IMR-90 (cell line): Measurements from ENCODE around the gene FTSJ3. TPM values are rescaled to one million over a fixed set of nuclear protein-coding genes. Genes with fewer than 3 reads are reported as not detected.

Experiments used
- ATAC-seq: fragments of 200-7000 bp; cut with Tn5 transposase; 2 replicates; pipeline ENCODE4 v1.9.1; 2020; ENCODE audit warnings: low read depth, mild to moderate bottlenecking, moderate library complexity
- BruUV-seq: library from RNA; stranded (reverse); fragments of 400-500 nt; replicated peaks from 2 replicates; lab custom pipeline; 2021; lab: Mats Ljungman, UMichigan
- CTCF ChIA-PET: fragments of 300-600 bp; formaldehyde crosslinking; extraction: SDS; loops from one replicate; lab custom pipeline; 2021; ENCODE audit warnings: antibody characterized with exemption; lab: Yijun Ruan, JAX
- POLR2A ChIA-PET: fragments of 300-600 bp; sonication (Branson Sonifier 250); formaldehyde crosslinking; loops from one replicate; lab custom pipeline; 2022; ENCODE audit warnings: antibody characterized with exemption; ENCODE audit not compliant: unreplicated experiment; lab: Charles Lee
- DNase-seq: peaks from one replicate; pipeline ENCODE4 v3.0.0; 2013
- H2AFZ ChIP-seq: replicated peaks from 2 replicates; pipeline ENCODE3; 2013; ENCODE audit warnings: low read length, mild to moderate bottlenecking; ENCODE audit not compliant: poor library complexity
- H2AK5ac ChIP-seq: 2 replicates; pipeline ENCODE4 v1.6.1; 2013; ENCODE audit warnings: low read depth, low read length, inconsistent platforms
- H2AK9ac ChIP-seq: replicated peaks from 2 replicates; pipeline ENCODE3; 2013; ENCODE audit warnings: mild to moderate bottlenecking, low read depth, low read length, moderate library complexity; ENCODE audit not compliant: poor library complexity
- H2BK120ac ChIP-seq: 2 replicates; pipeline ENCODE4 v1.6.1; 2013; ENCODE audit warnings: low read depth, low read length, inconsistent platforms
- H2BK15ac ChIP-seq: 3 replicates; pipeline ENCODE4 v1.6.1; 2013; ENCODE audit warnings: low read depth, low read length, inconsistent platforms
- H2BK20ac ChIP-seq: 2 replicates; pipeline ENCODE4 v1.6.1; 2013; ENCODE audit warnings: low read depth, mild to moderate bottlenecking, inconsistent platforms, low read length, moderate library complexity
- H2BK5ac ChIP-seq: 2 replicates; pipeline ENCODE4 v1.6.1; 2013; ENCODE audit warnings: mild to moderate bottlenecking, low read depth, low read length, inconsistent platforms; ENCODE audit not compliant: poor library complexity, severe bottlenecking
- H3K14ac ChIP-seq: replicated peaks from 2 replicates; pipeline ENCODE4 v1.6.1; 2013; ENCODE audit warnings: low read depth, low read length, inconsistent platforms
- H3K18ac ChIP-seq: 2 replicates; pipeline ENCODE4 v1.6.1; 2013; ENCODE audit warnings: low read depth, low read length, control low read depth
- H3K23ac ChIP-seq: 2 replicates; pipeline ENCODE4 v1.6.1; 2013; ENCODE audit warnings: low read depth, low read length, inconsistent platforms
- H3K27ac ChIP-seq: 2 replicates; pipeline ENCODE4 v1.5.1; 2013; ENCODE audit warnings: mild to moderate bottlenecking, control low read depth, low read length; ENCODE audit not compliant: insufficient read depth
- H3K27me3 ChIP-seq: 2 replicates; pipeline ENCODE4 v1.6.1; 2013; ENCODE audit warnings: low read length; ENCODE audit not compliant: control insufficient read depth, insufficient read depth
- H3K36me3 ChIP-seq: 2 replicates; pipeline ENCODE4 v1.6.1; 2013; ENCODE audit warnings: low read length, mixed read lengths; ENCODE audit not compliant: control insufficient read depth, insufficient read depth
- H3K4ac ChIP-seq: 2 replicates; pipeline ENCODE4 v1.6.1; 2013; ENCODE audit warnings: low read depth, low read length, inconsistent platforms
- H3K4me1 ChIP-seq: 2 replicates; pipeline ENCODE4 v1.6.1; 2013; ENCODE audit warnings: low read length, mixed read lengths; ENCODE audit not compliant: control insufficient read depth, insufficient read depth
- H3K4me2 ChIP-seq: 2 replicates; pipeline ENCODE4 v1.6.1; 2013; ENCODE audit warnings: low read depth, mild to moderate bottlenecking, control low read depth, low read length, moderate library complexity
- H3K4me3 ChIP-seq: 2 replicates; pipeline ENCODE4 v1.5.1; 2013; ENCODE audit warnings: low read depth, mild to moderate bottlenecking, control low read depth, low read length, moderate library complexity; ENCODE audit not compliant: insufficient read depth
- H3K56ac ChIP-seq: 2 replicates; pipeline ENCODE4 v1.6.1; 2013; ENCODE audit warnings: low read length, inconsistent platforms; ENCODE audit not compliant: insufficient read depth; ENCODE audit errors: extremely low read depth
- H3K79me1 ChIP-seq, 2 experiments: 2 replicates each; pipeline ENCODE4 v1.6.1; 2013; ENCODE audit warnings: low read length in 2 of 2, inconsistent platforms in 1 of 2, low read depth in 1 of 2
- H3K9ac ChIP-seq: 2 replicates; pipeline ENCODE4 v1.6.1; 2013; ENCODE audit warnings: low read depth, low read length, control low read depth
- H3K9me1 ChIP-seq: 2 replicates; pipeline ENCODE4 v1.6.1; 2013; ENCODE audit warnings: low read length, inconsistent platforms; ENCODE audit not compliant: insufficient read depth
- H3K9me3 ChIP-seq: 2 replicates; pipeline ENCODE4 v1.6.1; 2013; ENCODE audit warnings: low read length; ENCODE audit not compliant: control insufficient read depth, insufficient read depth
- H4K20me1 ChIP-seq: 2 replicates; pipeline ENCODE4 v1.6.1; 2013; ENCODE audit warnings: low read length, inconsistent platforms; ENCODE audit not compliant: insufficient read depth
- H4K5ac ChIP-seq: 2 replicates; pipeline ENCODE4 v1.6.1; 2013; ENCODE audit warnings: mild to moderate bottlenecking, low read depth, low read length, control low read depth
- H4K8ac ChIP-seq, 2 experiments: 2 replicates each; pipeline ENCODE4 v1.6.1; 2013; ENCODE audit warnings: low read depth in 2 of 2, low read length in 2 of 2, control low read depth in 1 of 2, inconsistent platforms in 1 of 2
- H4K91ac ChIP-seq: 2 replicates; pipeline ENCODE4 v1.6.1; 2013; ENCODE audit warnings: low read depth, low read length, inconsistent platforms; ENCODE audit not compliant: insufficient read depth
- BHLHE40 ChIP-seq: fragments of 150-350 bp; IDR thresholded peaks from 2 replicates; pipeline ENCODE4 v1.6.1; 2016; ENCODE audit warnings: mild to moderate bottlenecking, low read depth, low read length
- CEBPB ChIP-seq: IDR thresholded peaks from 2 replicates; pipeline ENCODE4 v1.6.1; 2012; ENCODE audit warnings: low read depth, low read length, improper control_type of control experiment
- CHD1 ChIP-seq: IDR thresholded peaks from 2 replicates; pipeline ENCODE4 v1.6.1; 2012; ENCODE audit warnings: low read depth, low read length, improper control_type of control experiment
- CTCF ChIP-seq: conservative IDR thresholded peaks from 2 replicates; pipeline ENCODE4 v1.5.1; 2012; ENCODE audit warnings: mild to moderate bottlenecking, low read depth, low read length, improper control_type of control experiment
- ELK1 ChIP-seq: fragments of 150-350 bp; IDR thresholded peaks from 2 replicates; pipeline ENCODE4 v1.6.1; 2016; ENCODE audit warnings: low read depth, mild to moderate bottlenecking, low read length, moderate library complexity, borderline replicate concordance
- FOS ChIP-seq: fragments of 150-350 bp; IDR thresholded peaks from 2 replicates; pipeline ENCODE4 v1.6.1; 2016; ENCODE audit warnings: low read depth, low read length
- MAFK ChIP-seq: IDR thresholded peaks from 2 replicates; pipeline ENCODE4 v1.6.1; 2012; ENCODE audit warnings: low read depth, low read length, improper control_type of control experiment
- MXI1 ChIP-seq: IDR thresholded peaks from 2 replicates; pipeline ENCODE4 v1.6.1; 2012; ENCODE audit warnings: low read depth, mild to moderate bottlenecking, low read length, moderate library complexity, borderline replicate concordance
- NFE2L2 ChIP-seq: fragments of 150-350 bp; IDR thresholded peaks from 2 replicates; pipeline ENCODE4 v1.6.1; 2016; ENCODE audit warnings: low read depth, mild to moderate bottlenecking, low read length
- POLR2A ChIP-seq: IDR thresholded peaks from 2 replicates; pipeline ENCODE4 v1.6.1; 2012; ENCODE audit warnings: mild to moderate bottlenecking, low read depth, low read length
- RAD21 ChIP-seq: IDR thresholded peaks from 2 replicates; pipeline ENCODE4 v1.6.1; 2012; ENCODE audit warnings: low read length, improper control_type of control experiment
- RFX5 ChIP-seq: IDR thresholded peaks from 2 replicates; pipeline ENCODE4 v1.8.0; 2012; ENCODE audit warnings: low read depth, mild to moderate bottlenecking, low read length, moderate library complexity
- USF2 ChIP-seq: fragments of 150-350 bp; IDR thresholded peaks from 2 replicates; pipeline ENCODE4 v1.6.1; 2017; ENCODE audit warnings: mild to moderate bottlenecking, antibody characterized with exemption, low read length, low read depth
- WGBS, 2 experiments: methylation state at CpG; one replicate each; pipeline versions ENCODE4 v1.1.5 to v1.1.7; 2013; ENCODE audit warnings: missing lambda C conversion rate in 2 of 2; ENCODE audit not compliant: insufficient read length in 1 of 2; ENCODE audit errors: extremely low coverage in 2 of 2; 5-methylcytosine and 5-hydroxymethylcytosine counted together
- dilution Hi-C: fragments of 300-500 bp; cut with HindIII; formaldehyde crosslinking; loops from one replicate; pipeline ENCODE4 v1.14.3; 2018; ENCODE audit warnings: low sequenced_read_pairs; ENCODE audit not compliant: unreplicated experiment
- in situ Hi-C: fragments of 300-500 bp; cut with MboI; formaldehyde crosslinking; loops from 3 replicates; pipeline ENCODE4 v1.14.3; 2019; ENCODE audit warnings: low sequenced_read_pairs, inconsistent platforms, mixed read lengths
- intact Hi-C: fragments of 100-400 bp; cut with micrococcal nuclease; formaldehyde crosslinking; loops from 2 replicates; pipeline ENCODE4 v1.10.0; 2022
- polyA plus RNA-seq, 3 experiments: library from polyadenylated mRNA; depleted of rRNA; stranded (reverse); fragments of >200 nt; gene quantifications; 2 replicates each; pipeline ENCODE4 v1.2.3, GENCODE V29; 2012; ENCODE audit warnings: low replicate concordance in 1 of 3
- total RNA-seq: library from RNA; depleted of rRNA; stranded (reverse); fragments of >200 nt; gene quantifications from 2 replicates; pipeline ENCODE4 v1.2.3, GENCODE V29; 2012

The FTSJ3 gene
- total and polyA plus RNA-seq, 2 of the 4 experiments (the other 2 are of a cell fraction), result 51.3 to 68.1 TPM

GRCh38 chr17:63848834-63849689 is 21.6 kb upstream of the FTSJ3 start:
- no peak overlapping the region for H2AK5ac ChIP-seq
- H4K8ac ChIP-seq, result peak overlapping the region; percentile 98 to 99
- peak overlapping the region; percentile 88 for H3K4me2 ChIP-seq
- ChIA-PET POLR2A (no interaction called here), CTCF (interaction anchor here (0.6 to 1.0 kb wide), 4 partner anchors 11 to 126 kb away, joined by 3 to 6 read pairs (median 3); no protein-coding TSS in a partner anchor)
- DNase-seq, result peak; percentile 80
- peak overlapping the region; percentile 53; the same call in 1 of the 2 replicates for H3K9ac ChIP-seq
- H4K20me1 ChIP-seq, result no peaks in the 10 kb centered on the region
- H2BK20ac ChIP-seq, result no peak overlapping the region
- peak overlapping the region; percentile 87 for H2AFZ ChIP-seq
- peak; percentile 99 for ATAC-seq
- intact Hi-C loops (no loop called here), dilution Hi-C loops (no loop called here), in situ Hi-C loops (no loop called here)
- peak overlapping the region; percentile 92 for H4K5ac ChIP-seq
- BruUV-seq, result no TSS peak
- H3K9me1 ChIP-seq, result no peaks in the 10 kb centered on the region
- no peaks in the 10 kb centered on the region for H3K4me1 ChIP-seq
- no peak overlapping the region for H3K14ac ChIP-seq
- H3K4me3 ChIP-seq, result peak overlapping the region; percentile 33
- H4K91ac ChIP-seq, result peak overlapping the region; percentile 86
- peaks cover 6% of the 10 kb centered on the region; the same call in 1 of the 2 replicates for H3K27me3 ChIP-seq
- H2BK15ac ChIP-seq, result peak overlapping the region; percentile 67; the same call in 1 of the 3 replicates
- H3K23ac ChIP-seq, result peak overlapping the region; percentile 20; the same call in 1 of the 2 replicates
- H3K56ac ChIP-seq, result 0 out of 2 replicates have a peak overlapping the region, but pooled peaks have one; percentile 45
- no peak overlapping the region for H3K27ac ChIP-seq
- WGBS, 2 experiments, result 30% methylated on average over 73 of the region's 82 CpGs; no CpG with 5 or more reads in 1 of the 2 experiments
- H3K79me1 ChIP-seq, result no peaks in the 10 kb centered on the region
- H2BK120ac ChIP-seq, result peak overlapping the region; percentile 83
- H3K9me3 ChIP-seq, result 0 out of 2 replicates have a peak, but pooled peaks cover 3% of the 10 kb centered on the region
- H2BK5ac ChIP-seq, result no peak overlapping the region
- no peaks in the 10 kb centered on the region for H3K36me3 ChIP-seq
- peak overlapping the region; percentile 81 for H3K18ac ChIP-seq
- H3K4ac ChIP-seq, result peak overlapping the region; percentile 59; the same call in 1 of the 2 replicates
- H2AK9ac ChIP-seq, result peak overlapping the region; percentile 1
- TF ChIP-seq RFX5, result peak; percentile 97
- TF ChIP-seq ELK1, result no peak
- TF ChIP-seq USF2, result peak; percentile 89
- TF ChIP-seq RAD21, result no peak
- no peak for TF ChIP-seq POLR2A
- no peak for TF ChIP-seq FOS
- TF ChIP-seq MAFK, result no peak
- no peak for TF ChIP-seq MXI1
- peak; percentile 60 for TF ChIP-seq CTCF
- no peak for TF ChIP-seq NFE2L2
- TF ChIP-seq BHLHE40, result peak; percentile 95
- peak; percentile 41; the same call in 1 of the 2 replicates for TF ChIP-seq CHD1
- no peak for TF ChIP-seq CEBPB
